Left kidney (tissue), 2 donors: ENCODE results near the gene ZNF79. TPM values are rescaled to one million over a fixed set of nuclear protein-coding genes. Genes with fewer than 3 reads are reported as not detected.

Source experiments
- DNase-seq: peaks from one replicate; pipeline ENCODE4 v3.0.0-alpha.2; 2013
- polyA plus RNA-seq: library from polyadenylated mRNA; unstranded; fragments of 120-200 nt; gene quantifications from one replicate; pipeline ENCODE4 v1.2.1, GENCODE V29; 2013; ENCODE audit not compliant: insufficient read length

The ZNF79 gene
- polyA plus RNA-seq, 1 donor, result 6.9 TPM

DNA sequence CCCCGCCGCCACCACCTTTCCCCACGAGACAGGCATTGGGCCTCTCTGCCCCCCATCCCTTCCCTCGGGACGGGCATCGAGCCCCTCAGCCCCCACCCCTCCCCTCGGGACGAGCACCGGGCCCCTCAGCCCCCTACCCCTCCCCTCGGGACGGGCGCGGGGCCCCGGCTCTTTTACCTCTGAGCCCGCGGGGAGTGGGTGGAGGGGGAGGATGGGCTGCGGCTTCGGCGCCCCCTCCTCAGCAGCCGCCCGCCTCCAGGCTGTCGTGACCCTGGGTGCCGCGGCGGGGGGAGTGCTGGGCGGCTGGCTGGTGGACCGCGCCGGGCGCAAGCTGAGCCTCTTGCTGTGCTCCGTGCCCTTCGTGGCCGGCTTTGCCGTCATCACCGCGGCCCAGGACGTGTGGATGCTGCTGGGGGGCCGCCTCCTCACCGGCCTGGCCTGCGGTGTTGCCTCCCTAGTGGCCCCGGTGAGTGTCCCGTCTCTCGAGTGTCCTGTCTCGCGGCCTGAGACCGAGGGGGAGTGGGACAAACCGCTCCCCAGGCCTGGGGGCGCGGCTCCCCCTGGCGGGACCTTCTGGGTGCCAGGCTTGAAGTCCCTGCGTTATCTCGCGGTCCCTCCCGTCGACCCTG lies 26.4 kb upstream of the ZNF79 start:
- DNase-seq, result peak; percentile 41

DNA sequence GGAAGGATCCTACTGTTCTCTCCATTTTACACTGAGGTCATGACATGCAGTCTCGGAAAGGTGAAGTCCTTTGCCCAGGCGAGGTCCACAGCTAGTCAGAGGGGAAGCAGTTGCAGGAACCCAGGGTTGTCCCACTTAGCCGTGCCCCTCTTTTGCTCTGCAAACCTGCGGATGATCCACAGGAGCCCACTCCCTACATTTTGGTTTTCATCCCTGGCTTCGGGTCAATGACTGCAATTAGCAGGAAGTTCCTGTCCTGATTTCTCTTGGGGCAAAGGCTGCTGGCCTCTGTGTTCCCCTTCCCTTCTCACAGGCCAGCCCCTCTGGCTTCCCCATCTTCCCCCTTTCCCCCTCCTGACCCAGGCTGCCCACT lies 25.9 kb upstream of the ZNF79 start:
- no peak for DNase-seq

DNA sequence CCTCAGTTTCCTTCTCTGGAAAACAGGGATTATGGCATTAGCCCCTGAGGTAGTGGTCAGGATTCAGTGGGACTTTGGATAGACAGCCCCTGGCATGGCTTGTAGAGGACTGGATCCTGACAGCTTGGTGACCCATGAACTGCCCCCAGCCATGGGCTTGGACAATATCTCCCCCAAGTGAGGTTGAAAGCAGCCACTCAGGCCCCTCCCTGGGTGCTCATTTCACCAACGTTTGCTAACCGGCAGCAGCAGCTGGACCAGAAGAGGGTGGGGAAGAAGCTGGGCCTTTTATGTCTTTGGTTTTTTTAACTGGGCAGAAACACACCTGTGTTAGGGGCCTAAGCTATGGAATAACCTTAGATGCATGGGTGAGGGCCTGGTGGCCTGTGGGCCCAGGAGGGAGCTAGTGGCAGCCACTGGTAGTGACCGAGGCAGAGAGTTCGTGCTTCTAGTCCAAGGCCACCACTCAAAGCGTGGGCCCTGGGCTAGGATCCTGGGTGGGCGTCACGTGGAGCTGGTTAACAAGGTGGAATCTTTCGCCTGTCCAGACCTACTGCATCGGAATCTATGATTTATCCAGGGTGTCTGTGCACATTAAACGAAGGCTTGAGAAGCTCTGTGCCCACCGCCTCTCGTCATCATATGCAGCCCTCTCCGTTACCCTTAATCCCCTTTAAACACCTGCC lies 25.3 kb upstream of the ZNF79 start:
- DNase-seq, result no peak

DNA sequence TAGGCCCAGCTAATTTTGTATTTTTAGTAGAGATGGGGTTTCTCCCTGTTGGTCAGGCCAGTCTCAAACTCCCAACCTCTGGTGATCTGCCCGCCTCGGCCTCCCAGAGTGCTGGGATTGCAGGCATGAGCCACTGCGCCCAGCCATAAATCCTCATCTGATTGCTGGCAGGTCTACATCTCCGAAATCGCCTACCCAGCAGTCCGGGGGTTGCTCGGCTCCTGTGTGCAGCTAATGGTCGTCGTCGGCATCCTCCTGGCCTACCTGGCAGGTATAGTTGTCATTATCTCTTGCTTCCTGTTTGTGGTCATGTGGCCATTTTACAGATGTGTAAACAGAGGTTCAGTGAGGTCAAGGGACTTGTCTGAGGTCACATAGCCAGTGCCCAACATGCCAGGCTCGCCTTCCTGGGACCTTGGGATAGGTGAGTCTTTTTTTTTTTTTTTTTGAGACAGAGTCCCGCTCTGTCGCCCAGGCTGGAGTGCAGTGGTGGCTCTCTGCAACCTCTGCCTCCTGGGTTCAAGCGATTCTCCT lies 24.4 kb upstream of the ZNF79 start:
- DNase-seq, result no peak

DNA sequence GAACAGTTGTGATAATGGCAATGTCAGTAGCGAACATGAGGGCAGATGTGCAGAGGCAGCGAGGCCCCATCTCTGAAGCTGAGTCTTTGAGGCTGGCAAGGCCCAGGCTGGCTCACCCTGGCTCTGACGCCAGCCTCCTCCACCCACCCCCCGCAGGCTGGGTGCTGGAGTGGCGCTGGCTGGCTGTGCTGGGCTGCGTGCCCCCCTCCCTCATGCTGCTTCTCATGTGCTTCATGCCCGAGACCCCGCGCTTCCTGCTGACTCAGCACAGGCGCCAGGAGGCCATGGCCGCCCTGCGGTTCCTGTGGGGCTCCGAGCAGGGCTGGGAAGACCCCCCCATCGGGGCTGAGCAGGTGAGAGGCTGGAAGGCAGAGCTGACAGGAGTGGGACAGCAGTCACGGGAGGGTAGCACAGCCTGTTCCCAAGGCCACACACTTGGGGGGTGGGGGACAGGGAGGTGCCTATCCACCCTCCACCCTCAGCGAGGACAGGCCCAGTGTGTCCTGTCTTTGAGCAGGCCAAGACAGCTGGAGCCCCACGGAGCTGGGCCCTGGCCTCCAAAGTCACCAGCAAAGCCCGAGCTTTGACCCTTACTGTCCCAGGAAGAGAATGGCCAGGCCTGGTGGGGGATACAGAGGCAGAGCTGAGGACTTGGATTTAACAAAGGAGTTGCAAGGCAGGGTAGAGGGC lies 21.6 kb upstream of the ZNF79 start:
- DNase-seq, result no peak

DNA sequence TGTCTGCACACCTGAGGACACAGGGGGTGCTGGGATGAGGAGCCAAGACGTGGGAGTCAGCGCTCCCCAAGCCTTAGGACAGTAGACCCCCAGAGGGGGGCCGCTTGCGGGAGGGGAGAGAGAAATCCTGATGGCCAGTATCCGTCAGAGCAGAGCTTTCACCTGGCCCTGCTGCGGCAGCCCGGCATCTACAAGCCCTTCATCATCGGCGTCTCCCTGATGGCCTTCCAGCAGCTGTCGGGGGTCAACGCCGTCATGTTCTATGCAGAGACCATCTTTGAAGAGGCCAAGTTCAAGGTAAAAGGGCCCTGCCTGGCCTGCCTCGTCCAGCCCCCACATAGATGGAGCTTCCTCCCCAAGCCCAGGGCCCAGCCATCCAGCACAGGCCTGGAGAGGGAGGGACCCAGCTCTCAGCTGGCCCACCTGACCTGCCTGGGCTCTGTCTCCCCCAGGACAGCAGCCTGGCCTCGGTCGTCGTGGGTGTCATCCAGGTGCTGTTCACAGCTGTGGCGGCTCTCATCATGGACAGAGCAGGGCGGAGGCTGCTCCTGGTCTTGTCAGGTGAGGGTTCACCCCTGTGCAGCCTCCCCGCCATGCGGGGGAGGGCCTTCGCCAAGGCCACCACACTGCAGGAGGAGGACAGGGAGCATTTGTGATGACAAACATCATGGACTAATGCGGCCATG lies 20.5 kb upstream of the ZNF79 start:
- no peak for DNase-seq

DNA sequence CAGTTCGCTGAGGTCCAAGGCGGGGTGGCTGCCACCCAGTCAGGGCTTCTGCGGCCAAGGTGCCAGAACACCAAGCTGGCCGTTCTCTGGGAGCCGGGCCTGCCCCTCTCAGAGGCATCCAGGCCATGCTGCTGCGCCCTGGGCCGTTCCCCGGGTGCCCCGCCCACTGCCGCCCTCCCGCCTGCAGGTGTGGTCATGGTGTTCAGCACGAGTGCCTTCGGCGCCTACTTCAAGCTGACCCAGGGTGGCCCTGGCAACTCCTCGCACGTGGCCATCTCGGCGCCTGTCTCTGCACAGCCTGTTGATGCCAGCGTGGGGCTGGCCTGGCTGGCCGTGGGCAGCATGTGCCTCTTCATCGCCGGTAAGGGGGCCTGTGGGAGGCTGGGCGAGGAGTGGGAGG lies 19.6 kb upstream of the ZNF79 start:
- DNase-seq, result no peak

DNA sequence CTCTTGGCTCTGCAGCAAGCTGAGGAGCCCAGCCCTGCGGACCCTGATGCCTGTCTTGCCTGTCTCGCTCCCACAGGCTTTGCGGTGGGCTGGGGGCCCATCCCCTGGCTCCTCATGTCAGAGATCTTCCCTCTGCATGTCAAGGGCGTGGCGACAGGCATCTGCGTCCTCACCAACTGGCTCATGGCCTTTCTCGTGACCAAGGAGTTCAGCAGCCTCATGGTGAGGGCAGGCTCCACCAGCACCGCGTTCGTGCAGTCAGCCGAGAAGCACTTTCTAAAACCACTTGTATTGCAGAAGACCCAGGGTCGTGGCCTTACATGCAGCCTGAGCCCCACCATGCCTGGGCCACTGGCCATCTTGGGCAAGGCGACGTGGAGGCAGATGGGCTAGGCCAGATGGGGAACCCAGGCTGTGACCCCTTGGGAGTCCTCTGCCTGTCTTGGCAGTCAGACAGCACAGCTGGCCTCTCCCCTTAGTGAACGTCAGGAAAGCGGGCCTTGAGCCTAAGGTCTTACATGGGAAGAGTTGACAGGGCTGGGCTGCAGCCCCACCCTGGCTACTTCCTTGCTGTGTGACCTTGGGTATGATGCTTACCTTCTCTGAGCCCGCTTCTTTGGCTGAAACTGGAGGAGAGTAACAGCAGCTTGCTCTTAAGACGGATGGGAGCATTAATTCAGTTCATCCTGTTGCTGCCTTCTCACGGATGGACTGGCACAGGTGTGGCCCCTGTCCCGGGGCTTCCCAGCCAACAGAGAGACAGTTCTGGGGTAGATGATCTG lies 18.6 kb upstream of the ZNF79 start:
- DNase-seq, result no peak

DNA sequence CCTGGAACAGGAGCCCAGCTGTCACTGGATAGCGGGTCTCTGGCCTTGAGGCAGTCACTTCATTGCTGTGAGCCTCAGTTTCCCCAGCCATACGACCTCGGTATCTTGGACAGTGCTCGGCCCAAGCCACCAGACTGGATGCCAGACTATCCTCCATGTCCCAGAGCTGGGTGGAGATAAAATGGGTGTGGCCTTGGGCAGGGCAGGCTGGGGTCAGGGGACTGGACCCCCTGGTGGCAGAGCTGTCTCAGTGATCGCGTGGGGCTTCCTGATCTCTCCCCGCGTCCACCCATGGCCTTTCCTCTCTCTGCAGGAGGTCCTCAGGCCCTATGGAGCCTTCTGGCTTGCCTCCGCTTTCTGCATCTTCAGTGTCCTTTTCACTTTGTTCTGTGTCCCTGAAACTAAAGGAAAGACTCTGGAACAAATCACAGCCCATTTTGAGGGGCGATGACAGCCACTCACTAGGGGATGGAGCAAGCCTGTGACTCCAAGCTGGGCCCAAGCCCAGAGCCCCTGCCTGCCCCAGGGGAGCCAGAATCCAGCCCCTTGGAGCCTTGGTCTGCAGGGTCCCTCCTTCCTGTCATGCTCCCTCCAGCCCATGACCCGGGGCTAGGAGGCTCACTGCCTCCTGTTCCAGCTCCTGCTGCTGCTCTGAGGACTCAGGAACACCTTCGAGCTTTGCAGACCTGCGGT lies 17.2 kb upstream of the ZNF79 start:
- no peak for DNase-seq

DNA sequence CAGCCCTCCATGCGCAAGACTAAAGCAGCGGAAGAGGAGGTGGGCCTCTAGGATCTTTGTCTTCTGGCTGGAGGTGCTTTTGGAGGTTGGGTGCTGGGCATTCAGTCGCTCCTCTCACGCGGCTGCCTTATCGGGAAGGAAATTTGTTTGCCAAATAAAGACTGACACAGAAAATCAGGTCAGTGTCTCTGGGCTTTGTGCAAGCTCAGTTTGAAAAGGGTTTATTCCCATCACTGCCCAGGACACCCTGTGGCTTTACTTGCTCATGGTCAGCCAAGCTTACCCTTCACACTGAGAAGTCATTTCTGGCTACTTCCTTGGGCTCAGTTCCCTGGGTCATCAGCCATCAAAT lies 16.7 kb upstream of the ZNF79 start:
- DNase-seq, result no peak

DNA sequence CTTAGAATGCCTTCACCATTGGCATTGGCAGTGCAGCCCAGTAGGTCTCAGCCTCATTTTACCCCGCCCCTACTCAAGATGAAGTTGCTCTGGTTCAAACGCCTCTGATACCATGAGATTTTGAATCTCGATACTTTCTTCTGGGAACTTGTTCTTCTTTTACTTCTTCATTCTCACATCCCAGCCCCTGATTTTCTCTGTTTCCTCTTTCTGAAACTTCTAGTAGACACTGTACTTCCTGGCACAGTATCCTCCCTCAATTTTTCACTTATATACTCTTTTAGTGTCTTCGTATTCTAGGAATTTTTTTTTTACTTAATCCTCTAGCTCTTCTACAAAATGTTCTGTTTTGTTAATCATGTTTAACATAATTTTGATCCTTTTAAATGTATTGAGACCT lies 13.1 kb upstream of the ZNF79 start:
- DNase-seq, result no peak

DNA sequence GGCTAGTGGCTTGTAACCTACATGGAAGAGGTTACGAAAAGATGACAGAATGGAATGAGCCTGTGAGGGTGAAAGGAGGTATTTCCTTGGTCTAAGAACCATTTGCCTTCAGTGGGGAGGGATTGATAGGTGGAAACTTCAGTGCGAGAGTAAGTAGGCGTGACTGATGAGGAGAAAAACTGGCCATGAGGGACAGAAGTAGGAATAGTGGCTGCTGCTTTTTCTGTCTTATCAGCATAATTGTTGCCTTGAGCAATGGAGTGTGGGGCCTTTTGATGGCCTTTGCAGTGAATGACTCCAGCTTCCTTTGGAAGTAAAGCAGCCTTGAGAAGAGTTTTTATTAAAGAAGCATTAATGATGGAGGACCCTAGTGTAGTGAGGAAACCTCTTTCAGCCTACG lies 9.0 kb upstream of the ZNF79 start:
- no peak for DNase-seq

DNA sequence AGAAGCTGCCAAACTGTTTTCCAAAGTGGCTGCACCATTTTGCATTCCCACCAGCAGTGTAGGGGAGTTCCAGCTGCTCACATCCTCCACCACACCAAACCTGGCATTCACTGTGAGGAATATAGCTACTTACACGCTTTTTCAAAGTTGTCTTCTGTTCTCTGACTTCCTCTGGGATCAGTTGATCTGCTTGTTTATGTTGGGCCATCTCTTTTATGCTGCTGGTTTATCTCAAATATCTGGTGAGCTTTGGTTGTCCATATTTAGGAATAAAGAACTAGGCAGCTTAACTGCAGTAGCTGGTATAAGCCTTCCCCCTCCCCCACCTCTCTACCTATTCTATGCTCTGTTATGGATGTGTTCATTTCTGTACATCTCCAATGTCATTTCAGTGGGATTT lies 8.5 kb upstream of the ZNF79 start:
- DNase-seq, result no peak

DNA sequence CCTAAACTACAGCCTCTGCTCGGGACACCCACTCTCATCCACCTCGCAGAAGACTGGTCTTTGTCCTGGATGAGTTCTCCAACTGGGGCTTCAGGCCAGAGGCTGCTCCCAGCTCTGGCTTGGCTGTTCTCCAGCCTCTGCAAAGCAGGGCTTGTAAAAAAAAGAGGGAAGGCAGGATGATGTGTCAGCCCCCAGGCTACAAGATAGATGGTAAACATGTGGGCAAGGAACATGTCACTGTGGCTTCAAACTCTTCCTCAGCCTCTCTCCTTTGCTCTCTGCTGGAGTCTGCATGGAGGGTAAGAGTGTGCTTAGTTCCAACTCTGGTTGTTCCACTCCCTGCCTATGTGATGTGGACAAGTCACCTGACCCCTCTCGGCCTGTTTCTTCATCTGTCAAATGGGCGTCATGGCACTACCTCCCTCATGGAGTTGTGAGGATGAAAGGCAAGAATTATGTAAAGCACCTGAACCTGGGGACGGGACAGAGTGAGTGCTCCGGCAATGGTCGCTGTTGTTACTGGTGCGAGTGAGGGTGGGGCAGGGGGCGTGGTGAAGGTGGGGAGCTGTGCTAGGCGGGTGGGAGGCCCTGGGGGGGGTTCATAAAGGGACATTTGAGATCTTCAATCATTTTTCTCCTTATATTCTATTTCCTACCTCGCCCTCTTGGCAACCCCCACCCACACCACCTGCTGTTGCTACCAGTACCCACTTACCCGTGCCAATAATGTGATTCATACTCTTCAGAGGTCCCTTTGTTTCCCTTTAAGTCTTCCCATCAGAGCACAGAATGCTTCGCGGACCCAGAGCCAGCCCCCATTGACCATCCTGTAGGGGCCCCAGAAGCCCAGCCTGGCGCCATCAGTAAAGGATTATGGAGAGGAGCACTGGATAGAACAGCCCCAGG lies 6.8 kb upstream of the ZNF79 start:
- DNase-seq, result no peak

DNA sequence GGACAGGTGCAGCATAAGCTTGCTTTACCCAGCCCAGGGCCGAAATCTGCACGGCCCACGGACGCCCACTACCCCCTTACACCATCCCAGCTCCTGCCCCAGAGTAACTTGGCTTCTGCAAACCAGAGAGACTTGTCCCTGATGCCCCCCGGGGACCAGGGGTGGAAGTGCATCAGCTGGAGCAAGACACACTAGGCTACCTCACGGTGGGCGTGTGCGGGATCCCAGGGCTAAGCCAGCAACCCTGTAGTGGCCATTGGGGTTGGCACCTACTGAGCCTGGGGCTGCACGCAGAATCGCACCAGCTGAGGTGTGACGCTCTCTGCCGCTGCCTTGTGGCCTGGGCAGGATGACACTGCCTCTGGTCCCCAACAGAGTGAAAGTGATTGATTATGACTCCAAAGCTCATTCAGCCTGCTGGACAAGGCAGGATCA lies 6.1 kb upstream of the ZNF79 start:
- no peak for DNase-seq

DNA sequence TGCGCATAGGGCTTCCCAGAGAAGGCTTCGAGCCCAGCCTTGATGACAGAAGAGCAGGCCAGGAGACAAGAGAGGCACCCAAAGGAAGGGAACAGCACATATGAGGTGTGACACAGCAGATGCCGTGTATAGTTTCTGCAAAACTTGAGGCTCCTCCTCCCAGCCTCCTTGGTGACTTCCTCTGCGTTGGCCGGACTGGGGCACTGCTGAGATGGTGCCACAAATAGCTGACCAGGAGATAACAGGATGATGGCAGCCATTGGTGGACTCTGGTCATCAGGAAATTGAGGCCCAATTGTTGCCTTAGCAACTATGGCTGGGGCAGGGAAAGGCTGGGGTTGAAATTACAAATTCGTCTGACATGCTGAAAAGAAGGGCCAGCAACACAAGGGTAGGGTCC lies 4.8 kb upstream of the ZNF79 start:
- DNase-seq, result no peak

DNA sequence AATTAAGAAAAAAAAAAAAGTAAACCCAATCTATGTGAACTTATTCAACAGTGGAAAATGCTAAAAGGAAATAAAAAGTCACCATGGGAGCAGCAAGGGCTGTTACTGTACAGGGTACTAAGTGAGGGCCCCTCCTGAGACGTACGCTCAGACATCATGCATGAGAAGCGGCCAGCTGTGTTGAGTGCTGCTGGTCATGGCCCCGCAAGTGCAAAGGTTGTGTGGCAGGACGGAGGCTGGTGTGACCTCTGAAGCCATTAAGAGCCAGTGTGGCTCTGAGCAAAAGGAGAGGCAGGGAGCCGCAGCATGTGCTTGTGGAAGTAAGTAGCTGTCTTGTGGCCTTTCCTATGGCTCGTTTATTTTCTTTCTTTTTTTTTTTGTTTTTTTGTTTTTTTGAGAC lies 3.1 kb upstream of the ZNF79 start:
- DNase-seq, result no peak

DNA sequence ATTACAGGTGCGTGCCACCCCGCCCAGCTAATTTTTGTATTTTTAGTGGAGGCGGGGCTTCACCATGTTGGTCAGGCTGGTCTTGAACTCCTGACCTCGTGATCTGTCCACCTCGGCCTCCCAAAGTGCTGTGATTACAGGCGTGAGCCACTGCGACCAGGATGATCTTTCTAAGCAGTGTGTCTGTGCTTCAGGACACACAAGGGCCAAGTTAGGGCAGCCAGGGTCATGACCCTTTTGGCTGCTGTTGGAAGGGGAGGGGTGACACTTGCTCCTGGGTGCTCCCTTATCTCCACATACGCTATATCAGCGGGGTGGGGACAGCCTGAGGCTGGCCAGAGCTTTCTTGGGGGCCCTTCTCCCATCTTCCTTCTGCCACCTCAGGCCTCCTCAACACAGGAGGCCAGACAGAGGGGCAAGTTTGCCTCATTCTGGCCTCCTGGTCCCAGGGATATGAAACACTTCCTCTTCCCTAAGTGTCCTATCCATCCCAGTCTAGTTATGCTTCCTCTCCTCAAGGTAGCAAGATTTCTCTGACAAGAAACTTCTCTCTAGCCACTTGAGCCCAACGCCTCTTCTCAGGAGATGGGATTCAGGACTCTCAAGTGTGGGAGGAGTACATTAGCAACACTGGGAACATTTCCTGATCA lies 1.9 kb upstream of the ZNF79 start:
- DNase-seq, result no peak

DNA sequence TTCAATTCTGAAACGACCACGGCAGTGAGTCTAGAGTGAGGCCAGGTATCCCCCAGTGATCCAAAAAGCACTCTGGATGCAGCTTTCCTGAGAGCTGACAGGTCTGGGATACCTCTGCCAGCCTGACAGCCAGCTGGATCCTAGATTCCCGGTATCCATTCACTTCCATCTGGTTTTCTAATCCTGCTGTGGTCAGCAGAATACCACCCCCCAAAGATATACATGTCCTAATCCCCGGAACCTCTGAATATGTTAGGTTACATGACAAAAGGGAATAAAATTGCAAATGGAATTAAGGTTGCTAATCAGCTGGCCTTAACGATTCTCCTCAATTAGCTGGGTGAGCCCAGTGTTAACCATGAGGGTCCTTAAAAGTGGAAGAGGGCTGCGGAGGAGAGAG lies 1.4 kb upstream of the ZNF79 start:
- no peak for DNase-seq

DNA sequence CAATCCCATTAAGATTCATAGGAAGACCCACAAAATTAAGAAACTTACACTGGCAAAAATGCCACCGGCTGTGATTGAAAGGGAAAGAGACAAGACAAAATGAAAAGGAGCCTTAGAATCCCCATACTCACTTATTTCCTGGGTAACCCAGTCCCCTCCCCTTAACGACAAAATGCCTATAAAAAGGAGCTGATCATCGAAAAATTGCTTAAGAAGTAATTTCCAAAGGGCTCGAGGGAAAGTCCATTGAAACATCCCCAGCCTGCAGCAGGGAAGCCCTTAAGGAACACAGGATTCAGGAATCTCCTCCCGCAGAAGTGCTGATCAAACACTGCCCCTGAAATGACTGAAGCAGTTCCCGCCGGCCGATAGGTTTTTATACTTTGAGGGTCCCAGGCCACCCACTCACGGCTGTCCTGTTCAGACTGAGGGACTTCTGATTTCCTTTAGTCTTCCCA lies 677 bp upstream of the ZNF79 start:
- no peak for DNase-seq
